ENCODE measurements around the gene RIMS4. TPM values are rescaled to one million over a fixed set of nuclear protein-coding genes. Genes with fewer than 3 reads are reported as not detected.

Gene RIMS4
- total and polyA plus RNA-seq, 2 of the 13 experiments (the other 11 are each of a cell fraction or from before 2014, with no cell fraction given), result 0.01 to 0.07 TPM

DNA sequence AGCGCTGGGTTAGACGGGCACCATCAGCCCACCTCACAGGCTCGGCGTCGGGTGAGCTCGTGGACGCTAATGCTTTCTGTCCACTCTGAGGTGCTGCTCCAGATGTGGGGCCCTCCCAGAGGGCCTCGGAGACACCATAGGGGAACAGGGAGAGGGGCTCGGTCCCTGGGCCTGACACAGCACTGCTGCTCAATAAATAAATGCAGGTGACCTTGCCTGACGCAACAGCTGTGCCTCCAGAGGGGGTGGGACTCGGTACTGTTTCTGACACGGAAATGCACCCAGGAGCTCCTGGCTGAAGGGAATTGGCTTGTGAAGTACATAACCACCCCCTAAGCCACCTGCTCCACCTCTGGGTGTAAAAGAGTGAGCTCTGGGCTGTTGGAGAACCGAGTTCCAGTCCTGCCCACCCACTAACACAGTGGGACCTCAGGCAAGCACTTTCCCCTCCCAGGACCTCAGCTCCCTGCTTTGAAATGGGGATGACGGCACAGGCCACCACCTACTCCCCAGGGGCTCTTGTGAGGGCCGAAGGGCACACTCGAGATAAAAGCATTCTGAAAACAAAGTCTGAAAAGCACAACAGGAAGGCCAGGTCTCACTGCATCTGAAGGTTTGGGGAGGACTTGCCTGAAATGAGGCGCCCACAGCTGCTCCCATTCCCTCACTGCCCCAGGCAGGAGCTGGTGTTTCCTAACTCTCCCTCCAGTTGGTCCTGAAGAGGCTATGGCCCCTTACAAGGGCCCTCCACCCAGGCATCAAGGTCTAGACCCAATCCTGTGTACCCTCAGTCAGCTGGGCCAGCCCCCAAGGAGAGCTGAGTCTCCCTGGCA is 58.0 kb downstream of the RIMS4 start (continued):
- TF ChIP-seq JARID2 (CRISPR knock-in tag; IDR thresholded peaks at IDR 0.05; ENCODE audit: insufficient replicate concordance) (no peak), EED (CRISPR knock-in tag; IDR thresholded peaks at IDR 0.05) (0 out of 2 replicates have a peak, but pooled peaks have one; percentile 3), ZFYVE20 (CRISPR knock-in tag; IDR thresholded peaks at IDR 0.05; ENCODE audit: borderline replicate concordance, low read depth) (no peak), NKX3-1 (CRISPR knock-in tag; IDR thresholded peaks at IDR 0.05) (no peak), CHD2 (IDR thresholded peaks at IDR 0.05; ENCODE audit: low read depth, low read length) (no peak), ZNF251 (CRISPR knock-in tag; IDR thresholded peaks at IDR 0.05) (no peak), AHR (CRISPR knock-in tag; IDR thresholded peaks at IDR 0.05) (no peak), ZNF460 (CRISPR knock-in tag; IDR thresholded peaks at IDR 0.05; ENCODE audit: borderline replicate concordance) (no peak), POLR2AphosphoS2 (IDR thresholded peaks at IDR 0.05; ENCODE audit: low read depth, low read length) (no peak), JUN (CRISPR knock-in tag; IDR thresholded peaks at IDR 0.05) (no peak), FOXO1 (CRISPR knock-in tag; IDR thresholded peaks at IDR 0.05) (no peak), TP53 (CRISPR knock-in tag; conservative IDR thresholded peaks at IDR 0.05) (0 out of 2 replicates have a peak, but pooled peaks have one; percentile 34)
- TF ChIP-seq, protein P1, sequence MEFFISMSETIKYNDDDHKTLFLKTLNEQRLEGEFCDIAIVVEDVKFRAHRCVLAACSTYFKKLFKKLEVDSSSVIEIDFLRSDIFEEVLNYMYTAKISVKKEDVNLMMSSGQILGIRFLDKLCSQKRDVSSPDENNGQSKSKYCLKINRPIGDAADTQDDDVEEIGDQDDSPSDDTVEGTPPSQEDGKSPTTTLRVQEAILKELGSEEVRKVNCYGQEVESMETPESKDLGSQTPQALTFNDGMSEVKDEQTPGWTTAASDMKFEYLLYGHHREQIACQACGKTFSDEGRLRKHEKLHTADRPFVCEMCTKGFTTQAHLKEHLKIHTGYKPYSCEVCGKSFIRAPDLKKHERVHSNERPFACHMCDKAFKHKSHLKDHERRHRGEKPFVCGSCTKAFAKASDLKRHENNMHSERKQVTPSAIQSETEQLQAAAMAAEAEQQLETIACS (CRISPR knock-in tag; IDR thresholded peaks at IDR 0.05), result no peak
- TF ChIP-seq, protein P2, sequence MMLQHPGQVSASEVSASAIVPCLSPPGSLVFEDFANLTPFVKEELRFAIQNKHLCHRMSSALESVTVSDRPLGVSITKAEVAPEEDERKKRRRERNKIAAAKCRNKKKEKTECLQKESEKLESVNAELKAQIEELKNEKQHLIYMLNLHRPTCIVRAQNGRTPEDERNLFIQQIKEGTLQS (CRISPR knock-in tag; IDR thresholded peaks at IDR 0.05), result no peak
- TF ChIP-seq, protein P3, sequence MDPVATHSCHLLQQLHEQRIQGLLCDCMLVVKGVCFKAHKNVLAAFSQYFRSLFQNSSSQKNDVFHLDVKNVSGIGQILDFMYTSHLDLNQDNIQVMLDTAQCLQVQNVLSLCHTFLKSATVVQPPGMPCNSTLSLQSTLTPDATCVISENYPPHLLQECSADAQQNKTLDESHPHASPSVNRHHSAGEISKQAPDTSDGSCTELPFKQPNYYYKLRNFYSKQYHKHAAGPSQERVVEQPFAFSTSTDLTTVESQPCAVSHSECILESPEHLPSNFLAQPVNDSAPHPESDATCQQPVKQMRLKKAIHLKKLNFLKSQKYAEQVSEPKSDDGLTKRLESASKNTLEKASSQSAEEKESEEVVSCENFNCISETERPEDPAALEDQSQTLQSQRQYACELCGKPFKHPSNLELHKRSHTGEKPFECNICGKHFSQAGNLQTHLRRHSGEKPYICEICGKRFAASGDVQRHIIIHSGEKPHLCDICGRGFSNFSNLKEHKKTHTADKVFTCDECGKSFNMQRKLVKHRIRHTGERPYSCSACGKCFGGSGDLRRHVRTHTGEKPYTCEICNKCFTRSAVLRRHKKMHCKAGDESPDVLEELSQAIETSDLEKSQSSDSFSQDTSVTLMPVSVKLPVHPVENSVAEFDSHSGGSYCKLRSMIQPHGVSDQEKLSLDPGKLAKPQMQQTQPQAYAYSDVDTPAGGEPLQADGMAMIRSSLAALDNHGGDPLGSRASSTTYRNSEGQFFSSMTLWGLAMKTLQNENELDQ (CRISPR knock-in tag; IDR thresholded peaks at IDR 0.05; ENCODE audit: borderline replicate concordance), result no peak
- TF ChIP-seq, protein P4, sequence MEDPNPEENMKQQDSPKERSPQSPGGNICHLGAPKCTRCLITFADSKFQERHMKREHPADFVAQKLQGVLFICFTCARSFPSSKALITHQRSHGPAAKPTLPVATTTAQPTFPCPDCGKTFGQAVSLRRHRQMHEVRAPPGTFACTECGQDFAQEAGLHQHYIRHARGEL (CRISPR knock-in tag; IDR thresholded peaks at IDR 0.05), result no peak
- TF ChIP-seq, protein P5, sequence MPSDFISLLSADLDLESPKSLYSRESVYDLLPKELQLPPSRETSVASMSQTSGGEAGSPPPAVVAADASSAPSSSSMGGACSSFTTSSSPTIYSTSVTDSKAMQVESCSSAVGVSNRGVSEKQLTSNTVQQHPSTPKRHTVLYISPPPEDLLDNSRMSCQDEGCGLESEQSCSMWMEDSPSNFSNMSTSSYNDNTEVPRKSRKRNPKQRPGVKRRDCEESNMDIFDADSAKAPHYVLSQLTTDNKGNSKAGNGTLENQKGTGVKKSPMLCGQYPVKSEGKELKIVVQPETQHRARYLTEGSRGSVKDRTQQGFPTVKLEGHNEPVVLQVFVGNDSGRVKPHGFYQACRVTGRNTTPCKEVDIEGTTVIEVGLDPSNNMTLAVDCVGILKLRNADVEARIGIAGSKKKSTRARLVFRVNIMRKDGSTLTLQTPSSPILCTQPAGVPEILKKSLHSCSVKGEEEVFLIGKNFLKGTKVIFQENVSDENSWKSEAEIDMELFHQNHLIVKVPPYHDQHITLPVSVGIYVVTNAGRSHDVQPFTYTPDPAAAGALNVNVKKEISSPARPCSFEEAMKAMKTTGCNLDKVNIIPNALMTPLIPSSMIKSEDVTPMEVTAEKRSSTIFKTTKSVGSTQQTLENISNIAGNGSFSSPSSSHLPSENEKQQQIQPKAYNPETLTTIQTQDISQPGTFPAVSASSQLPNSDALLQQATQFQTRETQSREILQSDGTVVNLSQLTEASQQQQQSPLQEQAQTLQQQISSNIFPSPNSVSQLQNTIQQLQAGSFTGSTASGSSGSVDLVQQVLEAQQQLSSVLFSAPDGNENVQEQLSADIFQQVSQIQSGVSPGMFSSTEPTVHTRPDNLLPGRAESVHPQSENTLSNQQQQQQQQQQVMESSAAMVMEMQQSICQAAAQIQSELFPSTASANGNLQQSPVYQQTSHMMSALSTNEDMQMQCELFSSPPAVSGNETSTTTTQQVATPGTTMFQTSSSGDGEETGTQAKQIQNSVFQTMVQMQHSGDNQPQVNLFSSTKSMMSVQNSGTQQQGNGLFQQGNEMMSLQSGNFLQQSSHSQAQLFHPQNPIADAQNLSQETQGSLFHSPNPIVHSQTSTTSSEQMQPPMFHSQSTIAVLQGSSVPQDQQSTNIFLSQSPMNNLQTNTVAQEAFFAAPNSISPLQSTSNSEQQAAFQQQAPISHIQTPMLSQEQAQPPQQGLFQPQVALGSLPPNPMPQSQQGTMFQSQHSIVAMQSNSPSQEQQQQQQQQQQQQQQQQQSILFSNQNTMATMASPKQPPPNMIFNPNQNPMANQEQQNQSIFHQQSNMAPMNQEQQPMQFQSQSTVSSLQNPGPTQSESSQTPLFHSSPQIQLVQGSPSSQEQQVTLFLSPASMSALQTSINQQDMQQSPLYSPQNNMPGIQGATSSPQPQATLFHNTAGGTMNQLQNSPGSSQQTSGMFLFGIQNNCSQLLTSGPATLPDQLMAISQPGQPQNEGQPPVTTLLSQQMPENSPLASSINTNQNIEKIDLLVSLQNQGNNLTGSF (CRISPR knock-in tag; IDR thresholded peaks at IDR 0.05), result no peak
- TF ChIP-seq, protein P6, sequence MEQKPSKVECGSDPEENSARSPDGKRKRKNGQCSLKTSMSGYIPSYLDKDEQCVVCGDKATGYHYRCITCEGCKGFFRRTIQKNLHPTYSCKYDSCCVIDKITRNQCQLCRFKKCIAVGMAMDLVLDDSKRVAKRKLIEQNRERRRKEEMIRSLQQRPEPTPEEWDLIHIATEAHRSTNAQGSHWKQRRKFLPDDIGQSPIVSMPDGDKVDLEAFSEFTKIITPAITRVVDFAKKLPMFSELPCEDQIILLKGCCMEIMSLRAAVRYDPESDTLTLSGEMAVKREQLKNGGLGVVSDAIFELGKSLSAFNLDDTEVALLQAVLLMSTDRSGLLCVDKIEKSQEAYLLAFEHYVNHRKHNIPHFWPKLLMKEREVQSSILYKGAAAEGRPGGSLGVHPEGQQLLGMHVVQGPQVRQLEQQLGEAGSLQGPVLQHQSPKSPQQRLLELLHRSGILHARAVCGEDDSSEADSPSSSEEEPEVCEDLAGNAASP (CRISPR knock-in tag; IDR thresholded peaks at IDR 0.05; ENCODE audit: borderline replicate concordance), result no peak
